OCI-LY3 (cell line): ENCODE measurements around the gene ITPR3.
"Not testable (repeated sequence)": the region's sequence is repeated elsewhere in the genome, so short reads cannot be mapped to it uniquely, and the experiment has no call there.

ENCODE experiments used
- H2AFZ ChIP-seq: fragments of 200-600, 300-600 bp; shearing (Covaris generic); 2 replicates; pipeline ENCODE4 v1.6.0; 2014; ENCODE audit warnings: antibody characterized with exemption, low read depth, low read length
- H3K27ac ChIP-seq: fragments of 200-600, 300-600 bp; sonication (generic); 2 replicates; pipeline ENCODE4 v1.5.1; 2014; ENCODE audit warnings: mild to moderate bottlenecking, low read length, moderate library complexity, mixed read lengths
- H3K27me3 ChIP-seq: fragments of 200-600, 300-600 bp; sonication (generic); 2 replicates; pipeline ENCODE4 v1.6.1; 2014; ENCODE audit warnings: low read depth, low read length, mixed read lengths
- H3K36me3 ChIP-seq: fragments of 200-600, 300-600 bp; sonication (generic); replicated peaks from 2 replicates; pipeline ENCODE3; 2014; ENCODE audit warnings: low read depth, low read length, mixed read lengths
- H3K4me1 ChIP-seq: fragments of 300-600, 200-600 bp; sonication (generic); 2 replicates; pipeline ENCODE4 v1.6.1; 2014; ENCODE audit warnings: low read length, mixed read lengths
- H3K4me2 ChIP-seq: fragments of 200-600, 300-600 bp; sonication (generic); 2 replicates; pipeline ENCODE4 v1.6.1; 2014; ENCODE audit warnings: low read length, mixed read lengths
- H3K4me3 ChIP-seq: fragments of 300-600, 200-600 bp; sonication (generic); 2 replicates; pipeline ENCODE4 v1.5.1; 2014; ENCODE audit warnings: antibody characterized with exemption, mild to moderate bottlenecking, low read length, moderate library complexity
- H3K79me2 ChIP-seq: fragments of 300-600, 200-600 bp; shearing (Covaris generic); 2 replicates; pipeline ENCODE4 v1.6.1; 2014; ENCODE audit warnings: mild to moderate bottlenecking, low read length, mixed read lengths
- H3K9ac ChIP-seq: fragments of 300-600, 200-600 bp; shearing (Covaris generic); 2 replicates; pipeline ENCODE4 v1.6.0; 2014; ENCODE audit warnings: mild to moderate bottlenecking, low read length, moderate library complexity
- H3K9me3 ChIP-seq: fragments of 200-600, 300-600 bp; shearing (Covaris generic); 2 replicates; pipeline ENCODE4 v1.6.1; 2014; ENCODE audit warnings: low read length, mixed read lengths; ENCODE audit not compliant: insufficient read depth
- H4K20me1 ChIP-seq: fragments of 200-600, 300-600 bp; sonication (generic); 2 replicates; pipeline ENCODE4 v1.6.1; 2016; ENCODE audit warnings: low read length, mixed read lengths; ENCODE audit not compliant: insufficient read depth
- CTCF ChIP-seq: fragments of 200-600, 300-600 bp; sonication (generic); IDR thresholded peaks from 2 replicates; pipeline ENCODE4 v1.5.1; 2014; ENCODE audit warnings: antibody characterized with exemption, low read length, low read depth
- EZH2phosphoT487 ChIP-seq: fragments of 200-600 bp; shearing (Covaris generic); IDR thresholded peaks from 2 replicates; pipeline ENCODE4 v1.6.1; 2018; ENCODE audit warnings: antibody characterized with exemption, mixed run types, low read depth

ITPR3 gene

GRCh38 chr6:33592280-33592594 lies 28.9 kb upstream of the ITPR3 start:
- Histone ChIP-seq H3K4me3 (no peak overlapping the region), H3K4me1 (peaks cover 17% of the 10 kb centered on the region), H3K9ac (no peak overlapping the region), H4K20me1 (no peaks in the 10 kb centered on the region), H3K9me3 (no peaks in the 10 kb centered on the region), H3K36me3 (no peaks in the 10 kb centered on the region), H3K79me2 (no peaks in the 10 kb centered on the region), H3K27me3 (no peaks in the 10 kb centered on the region), H3K4me2 (no peak overlapping the region; the same call in 1 of the 2 replicates), H2AFZ (no peak overlapping the region), H3K27ac (no peak overlapping the region)
- TF ChIP-seq CTCF: no peak
- TF ChIP-seq EZH2phosphoT487: no peak

GRCh38 chr6:33592595-33593413 lies 28.3 kb upstream of the ITPR3 start:
- H3K9ac ChIP-seq: peak overlapping the region; percentile 48
- H3K4me2 ChIP-seq: peak overlapping the region; percentile 89
- no peaks in the 10 kb centered on the region for H3K79me2 ChIP-seq
- H3K27ac ChIP-seq: no peak overlapping the region
- H4K20me1 ChIP-seq: no peaks in the 10 kb centered on the region
- TF ChIP-seq CTCF (no peak), EZH2phosphoT487 (no peak)
- H3K27me3 ChIP-seq: no peaks in the 10 kb centered on the region
- H3K4me3 ChIP-seq: peak overlapping the region; percentile 73
- no peaks in the 10 kb centered on the region for H3K36me3 ChIP-seq
- peaks cover 17% of the 10 kb centered on the region for H3K4me1 ChIP-seq
- H3K9me3 ChIP-seq: no peaks in the 10 kb centered on the region
- H2AFZ ChIP-seq: peak overlapping the region; percentile 62

GRCh38 chr6:33593414-33593727 lies 27.8 kb upstream of the ITPR3 start:
- H3K9ac ChIP-seq: peak overlapping the region; percentile 48
- H3K36me3 ChIP-seq: no peaks in the 10 kb centered on the region
- H3K27ac ChIP-seq: no peak overlapping the region
- H3K79me2 ChIP-seq: no peaks in the 10 kb centered on the region
- H3K9me3 ChIP-seq: no peaks in the 10 kb centered on the region
- no peaks in the 10 kb centered on the region for H3K27me3 ChIP-seq
- H3K4me3 ChIP-seq: peak overlapping the region; percentile 73
- peak overlapping the region; percentile 62 for H2AFZ ChIP-seq
- H3K4me1 ChIP-seq: peaks cover 17% of the 10 kb centered on the region
- TF ChIP-seq CTCF (no peak), EZH2phosphoT487 (no peak)
- H3K4me2 ChIP-seq: peak overlapping the region; percentile 89
- no peaks in the 10 kb centered on the region for H4K20me1 ChIP-seq

GRCh38 chr6:33595001-33595846 lies 25.9 kb upstream of the ITPR3 start:
- Histone ChIP-seq H3K9ac (no peak overlapping the region), H3K9me3 (no peaks in the 10 kb centered on the region), H3K4me2 (no peak overlapping the region), H2AFZ (no peak overlapping the region), H3K27me3 (no peaks in the 10 kb centered on the region), H3K4me1 (peaks cover 12% of the 10 kb centered on the region), H3K36me3 (no peaks in the 10 kb centered on the region), H4K20me1 (no peaks in the 10 kb centered on the region), H3K27ac (no peak overlapping the region), H3K4me3 (no peak overlapping the region), H3K79me2 (no peaks in the 10 kb centered on the region)
- TF ChIP-seq CTCF (no peak), EZH2phosphoT487 (no peak)

- not testable (repeated sequence) for H3K9ac ChIP-seq, H3K4me1 ChIP-seq, H3K4me2 ChIP-seq, H3K27ac ChIP-seq, H4K20me1 ChIP-seq, H3K9me3 ChIP-seq, H3K36me3 ChIP-seq, H2AFZ ChIP-seq, H3K27me3 ChIP-seq, H3K79me2 ChIP-seq, H3K4me3 ChIP-seq
These were observed 24.2 kb upstream of the ITPR3 start for GRCh38 chr6:33596894-33597293.
